Esophagus muscularis mucosa (tissue), 4 donors: Measurements from ENCODE around the gene PRR35. TPM values are rescaled to one million over a fixed set of nuclear protein-coding genes. Genes with fewer than 3 reads are reported as not detected.

Source experiments
- DNase-seq: peaks from one replicate; pipeline ENCODE4 v3.0.0-alpha.2; 2017; ENCODE audit errors: extremely low spot score
- H3K27ac ChIP-seq, 4 donors: fragments of 200-600 bp; sonication (generic); replicated peaks in 1 of 4; 1 replicate in 3 of 4; 2 replicates in 1 of 4; pipeline ENCODE4 v1.5.1; 2016 to 2019; ENCODE audit warnings: mild to moderate bottlenecking in 1 of 4
- H3K27me3 ChIP-seq, 4 donors: fragments of 200-600 bp; sonication (generic); one replicate each; pipeline versions ENCODE4 v1.5.1 to v1.6.0; 2016 to 2019
- H3K36me3 ChIP-seq, 4 donors: fragments of 200-600 bp; sonication (generic); one replicate each; pipeline ENCODE4 v1.5.1; 2016 to 2019
- H3K4me1 ChIP-seq, 4 donors: fragments of 200-600 bp; sonication (generic); one replicate each; pipeline ENCODE4 v1.5.1; 2016 to 2019
- H3K4me3 ChIP-seq, 4 donors: fragments of 200-600 bp; sonication (generic); 1 replicate in 2 of 4; 2 replicates in 2 of 4; pipeline ENCODE4 v1.5.1; 2016 to 2019; ENCODE audit warnings: mild to moderate bottlenecking in 4 of 4, moderate library complexity in 1 of 4
- H3K9me3 ChIP-seq, 4 donors: fragments of 200-600 bp; sonication (generic); 1 replicate in 3 of 4; 2 replicates in 1 of 4; pipeline ENCODE4 v1.5.1; 2016 to 2019
- CTCF ChIP-seq, 3 experiments: fragments of 200-600 bp in 2 of 3; fragments of 450-650 bp in 1 of 3; sonication (generic) in 2 of 3; IDR thresholded peaks; one replicate each; pipeline ENCODE4 v1.5.1; 2017 to 2019; ENCODE audit warnings: antibody characterized with exemption in 3 of 3, mild to moderate bottlenecking in 2 of 3, moderate library complexity in 1 of 3
- EP300 ChIP-seq: sonication (generic); formaldehyde crosslinking; IDR thresholded peaks from one replicate; pipeline ENCODE4 v1.6.1; 2017; ENCODE audit warnings: antibody characterized with exemption
- POLR2A ChIP-seq: fragments of 450-650 bp; IDR thresholded peaks from one replicate; pipeline ENCODE4 v1.6.1; 2017; ENCODE audit warnings: antibody characterized with exemption, moderate library complexity, mild to moderate bottlenecking, low read depth
- POLR2AphosphoS5 ChIP-seq, 2 donors: sonication (generic); formaldehyde crosslinking; IDR thresholded peaks; one replicate each; pipeline ENCODE4 v1.6.1; 2017; ENCODE audit warnings: antibody characterized with exemption in 2 of 2
- WGBS: methylation state at CpG from one replicate; pipeline ENCODE4 v1.1.5; 2018; 5-methylcytosine and 5-hydroxymethylcytosine counted together
- intact Hi-C: fragments of 100-400 bp; cut with DNase I; formaldehyde crosslinking; loops from one replicate; pipeline ENCODE4 v1.15.1; 2023
- total RNA-seq, 4 donors: library from RNA; depleted of rRNA; stranded (reverse); fragments of >200 nt; gene quantifications; one replicate each; pipeline versions ENCODE4 v1.1.0 to v1.2.1, GENCODE V29; 2016

The PRR35 gene
- total RNA-seq, 4 donors from 2014 or later = not detected

- H3K27ac ChIP-seq = peak within 1 kb of the TSS; percentile 48 to 52 (median 50)
- intact Hi-C loops = no loop called here
- peak; percentile 93 for DNase-seq
Measured at GRCh38 chr16:566475-567372, 6.5 kb downstream of the PRR35 start, which contains the start of gene NHLRC4. TSS of gene NHLRC4 (plus strand) at chr16:567005. CDS start at chr16:568048, 1,043 bp downstream.

GRCh38 chr16:567373-568256 is 7.4 kb downstream of the PRR35 start:
- peak overlapping the region; percentile 43 to 52 (median 46) for H3K4me3 ChIP-seq
- intact Hi-C loops = no loop called here
- no peak for DNase-seq
- H3K9me3 ChIP-seq = no peaks in the 10 kb centered on the region
- TF ChIP-seq EP300 (no peak), POLR2AphosphoS5 (IDR thresholded peaks at IDR 0.05) (no peak), POLR2A (no peak)
- 89% methylated on average over 10 of the region's 35 CpGs for WGBS
- peaks cover 0 to 27% (median 0%) of the 10 kb centered on the region in 4 donors for H3K27me3 ChIP-seq
- H3K4me1 ChIP-seq = peaks cover 44 to 74% (median 58%) of the 10 kb centered on the region in 4 donors
- peak overlapping the region; percentile 48 to 51 (median 50) for H3K27ac ChIP-seq
- peaks cover 0 to 9% (median 0%) of the 10 kb centered on the region in 4 donors for H3K36me3 ChIP-seq

More at GRCh38 chr16:566475-567372, 6.5 kb downstream of the PRR35 start, which contains the start of gene NHLRC4:
- Histone ChIP-seq H3K36me3 (peaks cover 0 to under 1% (median 0%) of the 10 kb centered on the region in 4 donors), H3K4me1 (peaks cover 44 to 65% (median 57%) of the 10 kb centered on the region in 4 donors), H3K27me3 (peaks cover 0 to 34% (median 0%) of the 10 kb centered on the region in 4 donors), H3K4me3 (peak within 1 kb of the TSS; percentile 43 to 52 (median 46)), H3K9me3 (no peaks in the 10 kb centered on the region)
- 28% methylated on average over 15 of the region's 26 CpGs for WGBS
- TF ChIP-seq POLR2AphosphoS5 (IDR thresholded peaks at IDR 0.05) = peak in 1 of 2 donors; percentile 16
- no peak for TF ChIP-seq EP300
- TF ChIP-seq CTCF (IDR thresholded peaks at IDR 0.05) = no peak

GRCh38 chr16:568401-569258 is 8.4 kb downstream of the PRR35 start:
- 90% methylated on average over 6 of the region's 11 CpGs for WGBS
- peak overlapping the region; percentile 75 to 83 (median 80) for H3K27ac ChIP-seq
- H3K4me3 ChIP-seq = peak overlapping the region; percentile 81 to 99 (median 90)
- no peak for DNase-seq
- peaks cover 44 to 80% (median 58%) of the 10 kb centered on the region in 4 donors for H3K4me1 ChIP-seq
- TF ChIP-seq CTCF (IDR thresholded peaks at IDR 0.05) (no peak), POLR2A (no peak), EP300 (no peak), POLR2AphosphoS5 (IDR thresholded peaks at IDR 0.05) (no peak)
- no peaks in the 10 kb centered on the region for H3K9me3 ChIP-seq
- peaks cover 0 to 19% (median 0%) of the 10 kb centered on the region in 4 donors for H3K27me3 ChIP-seq
- peaks cover 0 to 14% (median under 1%) of the 10 kb centered on the region in 4 donors for H3K36me3 ChIP-seq
- intact Hi-C loops = no loop called here

- Histone ChIP-seq H3K4me3 (peak within 1 kb of the TSS; percentile 81 to 99 (median 90)), H3K27me3 (peaks cover 0 to 9% (median 0%) of the 10 kb centered on the region in 4 donors)
- intact Hi-C loops = no loop called here
Measured at GRCh38 chr16:569445-570254, 9.5 kb downstream of the PRR35 start, which contains the start of gene PIGQ. TSS of gene PIGQ (plus strand) at chr16:569968. CDS start at chr16:574075, 4,107 bp downstream.

More at GRCh38 chr16:569445-570254, 9.5 kb downstream of the PRR35 start, which contains the start of gene PIGQ:
- peaks cover 44 to 80% (median 58%) of the 10 kb centered on the region in 4 donors for H3K4me1 ChIP-seq
- H3K9me3 ChIP-seq = no peaks in the 10 kb centered on the region
- H3K27ac ChIP-seq = peak within 1 kb of the TSS; percentile 75 to 83 (median 80)
- H3K36me3 ChIP-seq = peaks cover 0 to 25% (median 10%) of the 10 kb centered on the region in 4 donors
- peak; percentile 95 for DNase-seq
- TF ChIP-seq EP300 (no peak), CTCF (IDR thresholded peaks at IDR 0.05) (no peak), POLR2A (no peak), POLR2AphosphoS5 (IDR thresholded peaks at IDR 0.05) (peak in 1 of 2 donors; percentile 39)
- whole genome bisulfite sequencing = 3% methylated on average over 30 of the region's 87 CpGs
